Activated T-cell treated with anti-CD3 and anti-CD28 coated beads for 24 hours (primary cell): ENCODE measurements around the gene TMEM200C.
"Not testable (repeated sequence)": the region's sequence is repeated elsewhere in the genome, so short reads cannot be mapped to it uniquely, and the experiment has no call there.

Source experiments
- DNase-seq: peaks from one replicate; pipeline ENCODE4 v3.0.0-alpha.2; 2020; ENCODE audit warnings: low read depth

Gene TMEM200C

GRCh38 chr18:5891854-5892215, 3.5 kb downstream of the TMEM200C start:
- no peak for DNase-seq

- no peak for DNase-seq
These were observed 4.0 kb downstream of the TMEM200C start for GRCh38 chr18:5891184-5891853.

GRCh38 chr18:5890331-5891183, 4.8 kb downstream of the TMEM200C start:
- DNase-seq = peak; percentile 20

GRCh38 chr18:5885361-5885760, 10.0 kb downstream of the TMEM200C start:
- DNase-seq = no peak

- no peak for DNase-seq
These were observed 10.9 kb downstream of the TMEM200C start for GRCh38 chr18:5884375-5884774.

- no peak for DNase-seq
These were observed 15.8 kb downstream of the TMEM200C start for GRCh38 chr18:5879479-5879882.

GRCh38 chr18:5876891-5877290, 18.4 kb downstream of the TMEM200C start:
- DNase-seq = no peak

- DNase-seq = no peak
These were observed 21.0 kb downstream of the TMEM200C start for GRCh38 chr18:5874336-5874735.

GRCh38 chr18:5872886-5873285, 22.4 kb downstream of the TMEM200C start:
- DNase-seq = no peak

- DNase-seq = no peak
These were observed 23.9 kb downstream of the TMEM200C start for GRCh38 chr18:5871426-5871825.

- no peak for DNase-seq
These were observed 27.0 kb downstream of the TMEM200C start for GRCh38 chr18:5868218-5868854.

- no peak for DNase-seq
These were observed 29.8 kb downstream of the TMEM200C start for GRCh38 chr18:5865521-5865920.

- DNase-seq = not testable (repeated sequence)
These were observed 33.2 kb downstream of the TMEM200C start for GRCh38 chr18:5862127-5862526.

- no peak for DNase-seq
These were observed 38.1 kb downstream of the TMEM200C start for GRCh38 chr18:5857180-5857579.

- no peak for DNase-seq
These were observed 42.1 kb downstream of the TMEM200C start for GRCh38 chr18:5853253-5853652.

GRCh38 chr18:5851998-5852397, 43.3 kb downstream of the TMEM200C start:
- DNase-seq = no peak

GRCh38 chr18:5842653-5843052, 52.7 kb downstream of the TMEM200C start:
- DNase-seq = no peak

GRCh38 chr18:5841518-5841917, 53.8 kb downstream of the TMEM200C start:
- DNase-seq = no peak

- no peak for DNase-seq
These were observed 54.8 kb downstream of the TMEM200C start for GRCh38 chr18:5840547-5840946.

- no peak for DNase-seq
These were observed 55.3 kb downstream of the TMEM200C start for GRCh38 chr18:5840025-5840424.

GRCh38 chr18:5839102-5839501, 56.2 kb downstream of the TMEM200C start:
- no peak for DNase-seq
